ENCODE results near the gene MCMBP. TPM values are rescaled to one million over a fixed set of nuclear protein-coding genes. Genes with fewer than 3 reads are reported as not detected.
A peak's percentile ranks its signal among the peaks of the same experiment; 100 is the strongest.
"Not testable (repeated sequence)": the region's sequence is repeated elsewhere in the genome, so short reads cannot be mapped to it uniquely, and the experiment has no call there.

Gene MCMBP
- polyA plus RNA-seq, 3 donors from 2014 or later = 46.6 to 65.6 (median 52.4) TPM

DNA sequence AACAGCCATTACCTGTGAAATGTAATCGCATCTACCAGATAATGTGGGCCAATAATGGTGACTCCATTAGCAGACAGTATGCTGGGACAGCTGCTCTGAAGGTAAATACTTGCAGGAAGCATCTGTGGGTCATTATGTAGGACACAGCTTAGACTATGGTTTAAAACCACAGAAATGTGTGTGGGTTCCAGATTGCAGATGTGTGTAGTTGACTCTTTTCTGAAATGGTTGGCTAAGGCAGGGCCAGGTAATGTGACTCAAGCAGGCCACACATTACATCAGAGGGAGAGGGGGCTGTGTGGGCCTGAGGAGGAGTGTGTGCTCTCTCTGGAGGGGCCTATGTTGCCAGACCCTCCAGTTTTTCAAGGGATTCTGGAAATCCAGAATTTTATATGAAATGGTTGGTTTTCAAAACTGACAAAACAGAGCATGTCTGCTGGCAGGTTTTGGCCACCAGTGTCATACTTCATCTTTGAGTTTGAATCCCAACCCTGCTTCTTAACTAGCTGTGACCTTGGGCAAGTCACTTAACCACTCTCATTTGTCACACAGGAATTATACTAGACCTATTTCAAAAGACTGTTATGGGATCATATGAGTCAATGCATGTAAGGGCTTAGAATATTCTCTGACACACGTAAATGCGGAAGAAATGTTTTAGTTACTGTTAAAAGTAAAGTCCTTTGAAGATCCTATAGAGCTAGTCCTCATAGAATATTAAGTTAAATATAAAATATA is 64.5 kb downstream of the MCMBP start:
- no peak for DNase-seq
- no peak overlapping the region for H3K4me3 Mint-ChIP-seq
- H3K27ac Mint-ChIP-seq = peak overlapping the region in 2 of 6 donors; percentile 24
- peaks cover 19 to 51% (median 46%) of the 10 kb centered on the region in 3 donors for H3K36me3 Mint-ChIP-seq
- no peaks in the 10 kb centered on the region for H3K9me3 Mint-ChIP-seq
- no peaks in the 10 kb centered on the region for H3K27me3 Mint-ChIP-seq (ENCODE audit: low read depth in 3 of 3)
- peaks cover 4 to 9% of the 10 kb centered on the region in 2 donors for H3K4me1 Mint-ChIP-seq

- Mint-ChIP-seq H3K27ac (no peak overlapping the region), H3K4me3 (no peak overlapping the region), H3K9me3 (no peaks in the 10 kb centered on the region), H3K4me1 (peaks cover 4 to 9% of the 10 kb centered on the region in 2 donors), H3K36me3 (peaks cover 19 to 41% (median 37%) of the 10 kb centered on the region in 3 donors), H3K27me3 (ENCODE audit: low read depth in 3 of 3) (no peaks in the 10 kb centered on the region)
- no peak for DNase-seq
Measured at GRCh38 chr10:119806334-119807130, 66.1 kb downstream of the MCMBP start.

- peaks cover 19 to 34% (median 34%) of the 10 kb centered on the region in 3 donors for H3K36me3 Mint-ChIP-seq
- no peak for DNase-seq
- no peak overlapping the region for H3K27ac Mint-ChIP-seq
- no peaks in the 10 kb centered on the region for H3K27me3 Mint-ChIP-seq (ENCODE audit: low read depth in 3 of 3)
- H3K9me3 Mint-ChIP-seq = no peaks in the 10 kb centered on the region
- H3K4me1 Mint-ChIP-seq = peaks cover 4 to 9% of the 10 kb centered on the region in 2 donors
- H3K4me3 Mint-ChIP-seq = no peak overlapping the region
Measured at GRCh38 chr10:119805702-119806230, 66.9 kb downstream of the MCMBP start.

GRCh38 chr10:119803264-119803663 is 69.4 kb downstream of the MCMBP start:
- H3K9me3 Mint-ChIP-seq = no peaks in the 10 kb centered on the region
- peaks cover 24 to 34% (median 32%) of the 10 kb centered on the region in 3 donors for H3K36me3 Mint-ChIP-seq
- H3K4me3 Mint-ChIP-seq = no peak overlapping the region
- H3K4me1 Mint-ChIP-seq = peaks cover 4 to 7% of the 10 kb centered on the region in 2 donors
- H3K27ac Mint-ChIP-seq = no peak overlapping the region
- no peak for DNase-seq
- H3K27me3 Mint-ChIP-seq (ENCODE audit: low read depth in 3 of 3) = no peaks in the 10 kb centered on the region

- H3K9me3 Mint-ChIP-seq = no peaks in the 10 kb centered on the region
- H3K27me3 Mint-ChIP-seq (ENCODE audit: low read depth in 3 of 3) = no peaks in the 10 kb centered on the region
- no peaks in the 10 kb centered on the region for H3K4me1 Mint-ChIP-seq
- no peak overlapping the region for H3K27ac Mint-ChIP-seq
- H3K4me3 Mint-ChIP-seq = no peak overlapping the region
- H3K36me3 Mint-ChIP-seq = peaks cover 28 to 33% (median 32%) of the 10 kb centered on the region in 3 donors
- DNase-seq = no peak
Measured at GRCh38 chr10:119801998-119802538, 70.6 kb downstream of the MCMBP start.

GRCh38 chr10:119801176-119801575 is 71.5 kb downstream of the MCMBP start:
- no peaks in the 10 kb centered on the region for H3K4me1 Mint-ChIP-seq
- no peaks in the 10 kb centered on the region for H3K9me3 Mint-ChIP-seq
- no peak overlapping the region for H3K4me3 Mint-ChIP-seq
- DNase-seq = no peak
- H3K27me3 Mint-ChIP-seq (ENCODE audit: low read depth in 3 of 3) = no peaks in the 10 kb centered on the region
- peaks cover 36 to 42% (median 40%) of the 10 kb centered on the region in 3 donors for H3K36me3 Mint-ChIP-seq
- no peak overlapping the region for H3K27ac Mint-ChIP-seq

- H3K36me3 Mint-ChIP-seq = peaks cover 23 to 30% (median 26%) of the 10 kb centered on the region in 3 donors
- H3K27ac Mint-ChIP-seq = no peak overlapping the region
- no peak for DNase-seq
- H3K27me3 Mint-ChIP-seq (ENCODE audit: low read depth in 3 of 3) = no peaks in the 10 kb centered on the region
- H3K4me1 Mint-ChIP-seq = peaks cover 0 to 8% of the 10 kb centered on the region in 2 donors
- no peaks in the 10 kb centered on the region for H3K9me3 Mint-ChIP-seq
- H3K4me3 Mint-ChIP-seq = no peak overlapping the region
Measured at GRCh38 chr10:119796039-119796438, 76.6 kb downstream of the MCMBP start.

GRCh38 chr10:119795101-119795500 is 77.5 kb downstream of the MCMBP start:
- H3K4me1 Mint-ChIP-seq; H3K27ac Mint-ChIP-seq; H3K27me3 Mint-ChIP-seq (ENCODE audit: low read depth in 3 of 3); DNase-seq; H3K4me3 Mint-ChIP-seq; H3K9me3 Mint-ChIP-seq: not testable (repeated sequence)
- peaks cover 21 to 30% (median 23%) of the 10 kb centered on the region in 3 donors for H3K36me3 Mint-ChIP-seq

- H3K4me1 Mint-ChIP-seq = peaks cover 37 to 38% of the 10 kb centered on the region in 2 donors
- no peaks in the 10 kb centered on the region for H3K9me3 Mint-ChIP-seq
- H3K27me3 Mint-ChIP-seq (ENCODE audit: low read depth in 3 of 3) = peaks cover 0 to 4% (median 0%) of the 10 kb centered on the region in 3 donors
- peak in 2 of 3 donors; percentile 7 to 14 for DNase-seq
- peak overlapping the region in 1 of 6 donors; percentile 18 for H3K27ac Mint-ChIP-seq
- H3K4me3 Mint-ChIP-seq = peak overlapping the region in 2 of 5 donors; percentile 69 to 82
- H3K36me3 Mint-ChIP-seq = peaks cover 4 to 6% (median 5%) of the 10 kb centered on the region in 3 donors
Measured at GRCh38 chr10:119786117-119786769, 86.4 kb downstream of the MCMBP start.

- H3K27ac Mint-ChIP-seq = peak overlapping the region in 5 of 6 donors; percentile 0 to 67 (median 12)
- H3K4me3 Mint-ChIP-seq = peak overlapping the region; percentile 67 to 82 (median 71)
- H3K4me1 Mint-ChIP-seq = peaks cover 37 to 38% of the 10 kb centered on the region in 2 donors
- peaks cover 0 to 4% (median 0%) of the 10 kb centered on the region in 3 donors for H3K27me3 Mint-ChIP-seq (ENCODE audit: low read depth in 3 of 3)
- peak in 2 of 3 donors; percentile 13 to 16 for DNase-seq
- H3K9me3 Mint-ChIP-seq = no peaks in the 10 kb centered on the region
- H3K36me3 Mint-ChIP-seq = peaks cover 6% of the 10 kb centered on the region in 3 donors
Measured at GRCh38 chr10:119784340-119785067, 88.1 kb downstream of the MCMBP start.

- Mint-ChIP-seq H3K36me3 (peaks cover 6% of the 10 kb centered on the region in 3 donors), H3K4me3 (peak overlapping the region; percentile 27 to 67 (median 60)), H3K27ac (peak overlapping the region in 1 of 6 donors; percentile 25), H3K9me3 (no peaks in the 10 kb centered on the region), H3K27me3 (ENCODE audit: low read depth in 3 of 3) (peaks cover 0 to 4% (median 0%) of the 10 kb centered on the region in 3 donors), H3K4me1 (peaks cover 37 to 38% of the 10 kb centered on the region in 2 donors)
- no peak for DNase-seq
Measured at GRCh38 chr10:119783665-119784027, 89.0 kb downstream of the MCMBP start.

- Mint-ChIP-seq H3K27me3 (ENCODE audit: low read depth in 3 of 3) (peaks cover 0 to 4% (median 0%) of the 10 kb centered on the region in 3 donors), H3K36me3 (peaks cover 6% of the 10 kb centered on the region in 3 donors), H3K4me3 (peak overlapping the region in 2 of 5 donors; percentile 27 to 48), H3K4me1 (peaks cover 37 to 38% of the 10 kb centered on the region in 2 donors), H3K9me3 (no peaks in the 10 kb centered on the region), H3K27ac (peak overlapping the region in 1 of 6 donors; percentile 25)
- no peak for DNase-seq
Measured at GRCh38 chr10:119782981-119783664, 89.5 kb downstream of the MCMBP start.
